ENCODE data around the gene SBF1. TPM values are rescaled to one million over a fixed set of nuclear protein-coding genes. Genes with fewer than 3 reads are reported as not detected.

Gene SBF1
- total and polyA plus RNA-seq, 12 donors = 41.0 to 73.0 (median 48.1) TPM

- DNase-seq (no peak), ATAC-seq (no peak)
- H3K27me3 ChIP-seq = peaks cover 0 to 9% (median 0%) of the 10 kb centered on the region in 7 donors
- peaks cover 3 to 42% (median 18%) of the 10 kb centered on the region in 9 donors for H3K36me3 ChIP-seq
- H3K4me1 ChIP-seq = peaks cover 9 to 24% (median 13%) of the 10 kb centered on the region in 9 donors
- whole genome bisulfite sequencing, 2 donors = 84 to 91% methylated on average over 6 of the region's 6 CpGs
- H3K9me3 ChIP-seq = no peaks in the 10 kb centered on the region
- H3K27ac ChIP-seq = no peak overlapping the region
- no peak overlapping the region for H3K4me3 ChIP-seq
- no peak for TF ChIP-seq CTCF (IDR thresholded peaks at IDR 0.05)
- intact Hi-C loops (cut with DNase I) = loop anchor here in 4 of 10 donors (10.0 kb wide), 1 partner anchor 257 kb away; the partner anchor contains the start of gene TUBGCP6 (in 4 of the 4)
Observed at GRCh38 chr22:50502096-50502495, 27.3 kb upstream of the SBF1 start.

GRCh38 chr22:50500452-50500851 lies 25.6 kb upstream of the SBF1 start:
- H3K4me1 ChIP-seq = peaks cover 0 to 8% (median 0%) of the 10 kb centered on the region in 9 donors
- DNase-seq (no peak), ATAC-seq (no peak)
- H3K27ac ChIP-seq = no peak overlapping the region
- H3K4me3 ChIP-seq = no peak overlapping the region
- peaks cover 0 to 34% (median 14%) of the 10 kb centered on the region in 9 donors for H3K36me3 ChIP-seq
- peaks cover 0 to 10% (median 0%) of the 10 kb centered on the region in 7 donors for H3K27me3 ChIP-seq
- no peaks in the 10 kb centered on the region for H3K9me3 ChIP-seq
- no peak for TF ChIP-seq CTCF (IDR thresholded peaks at IDR 0.05)
- WGBS, 2 donors = 87 to 93% methylated on average over 12 of the region's 12 CpGs
- intact Hi-C loops (cut with DNase I) = loop anchor here in 4 of 10 donors (10.0 kb wide), 1 partner anchor 256 kb away; the partner anchor contains the start of gene TUBGCP6 (in 4 of the 4)

GRCh38 chr22:50498322-50498890 lies 23.6 kb upstream of the SBF1 start:
- Histone ChIP-seq H3K27me3 (peaks cover 0 to 10% (median 0%) of the 10 kb centered on the region in 7 donors), H3K27ac (no peak overlapping the region), H3K9me3 (no peaks in the 10 kb centered on the region), H3K4me3 (no peak overlapping the region), H3K4me1 (peaks cover 0 to 7% (median 0%) of the 10 kb centered on the region in 9 donors), H3K36me3 (peaks cover 0 to 17% (median 5%) of the 10 kb centered on the region in 9 donors)
- ATAC-seq = peak; percentile 62 to 84 (median 72)
- peak in 8 of 9 donors; percentile 17 to 69 (median 64) for TF ChIP-seq CTCF (IDR thresholded peaks at IDR 0.05)
- intact Hi-C loops (cut with DNase I) = loop anchor here in 1 of 10 donors (5.0 kb wide), 1 partner anchor 246 kb away; the partner anchor contains the start of gene HDAC10
- peak in 1 of 2 donors; percentile 63 for DNase-seq
- 9 to 20% methylated on average over 13 of the region's 13 CpGs for WGBS, 2 donors

GRCh38 chr22:50497093-50497492 lies 22.3 kb upstream of the SBF1 start:
- H3K36me3 ChIP-seq = peaks cover 0 to 4% (median 0%) of the 10 kb centered on the region in 9 donors
- no peak overlapping the region for H3K27ac ChIP-seq
- H3K9me3 ChIP-seq = no peaks in the 10 kb centered on the region
- ATAC-seq = no peak
- WGBS, 2 donors = 83 to 86% methylated on average over 6 of the region's 6 CpGs
- peaks cover 0 to 10% (median 0%) of the 10 kb centered on the region in 7 donors for H3K27me3 ChIP-seq
- TF ChIP-seq CTCF (IDR thresholded peaks at IDR 0.05) = no peak
- intact Hi-C loops (cut with DNase I) = loop anchor here in 1 of 10 donors (5.0 kb wide), 1 partner anchor 245 kb away; the partner anchor contains the start of gene HDAC10
- H3K4me1 ChIP-seq = peaks cover 0 to 7% (median 0%) of the 10 kb centered on the region in 9 donors
- H3K4me3 ChIP-seq = no peak overlapping the region
- DNase-seq = no peak

Data from heart right ventricle (tissue), 16 donors.